GM19351 (cell line): Measurements from ENCODE around the gene HOXC9.

Experiments
- ATAC-seq: cut with Tn5 transposase; IDR thresholded peaks from one replicate; pipeline ENCODE4 v1.9.1; 2021; ENCODE audit warnings: mild to moderate bottlenecking, moderate library complexity; ENCODE audit not compliant: unreplicated experiment

HOXC9 gene

GRCh38 chr12:54049108-54049507 lies 49.1 kb downstream of the HOXC9 start:
- no peak for ATAC-seq

GRCh38 chr12:54050482-54050810 lies 50.5 kb downstream of the HOXC9 start:
- no peak for ATAC-seq

- ATAC-seq = no peak
Observed at GRCh38 chr12:54051026-54051842, 51.3 kb downstream of the HOXC9 start.

GRCh38 chr12:54051874-54052437 lies 52.0 kb downstream of the HOXC9 start:
- ATAC-seq = no peak

GRCh38 chr12:54052438-54053002 lies 52.6 kb downstream of the HOXC9 start:
- no peak for ATAC-seq
